Measurements from ENCODE around the gene CACHD1. TPM values are rescaled to one million over a fixed set of nuclear protein-coding genes. Genes with fewer than 3 reads are reported as not detected.

Gene CACHD1
- total RNA-seq, 1 donor: 3.8 TPM

DNA sequence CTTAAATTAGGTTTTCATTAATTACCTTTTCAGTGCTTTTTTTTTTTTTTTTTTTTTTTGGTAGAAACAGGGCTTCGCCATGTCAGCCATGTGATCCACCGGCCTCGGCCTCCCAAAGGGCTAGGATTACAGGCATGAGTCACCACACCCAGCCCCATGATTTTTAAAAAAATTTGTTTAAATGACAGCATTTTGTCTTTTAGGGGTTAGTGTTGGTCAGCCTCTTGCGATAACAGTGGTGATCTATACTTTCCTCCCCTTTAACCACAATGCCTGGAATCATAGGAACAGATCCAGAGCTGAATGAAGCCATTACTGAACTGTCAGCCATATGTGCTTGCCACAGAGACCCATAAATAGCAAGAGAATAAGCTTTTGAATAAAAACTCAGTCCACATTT, 73.9 kb downstream of the CACHD1 start:
- no peak for DNase-seq (ENCODE audit: low read depth in 2 of 3, low spot score in 2 of 3)

DNA sequence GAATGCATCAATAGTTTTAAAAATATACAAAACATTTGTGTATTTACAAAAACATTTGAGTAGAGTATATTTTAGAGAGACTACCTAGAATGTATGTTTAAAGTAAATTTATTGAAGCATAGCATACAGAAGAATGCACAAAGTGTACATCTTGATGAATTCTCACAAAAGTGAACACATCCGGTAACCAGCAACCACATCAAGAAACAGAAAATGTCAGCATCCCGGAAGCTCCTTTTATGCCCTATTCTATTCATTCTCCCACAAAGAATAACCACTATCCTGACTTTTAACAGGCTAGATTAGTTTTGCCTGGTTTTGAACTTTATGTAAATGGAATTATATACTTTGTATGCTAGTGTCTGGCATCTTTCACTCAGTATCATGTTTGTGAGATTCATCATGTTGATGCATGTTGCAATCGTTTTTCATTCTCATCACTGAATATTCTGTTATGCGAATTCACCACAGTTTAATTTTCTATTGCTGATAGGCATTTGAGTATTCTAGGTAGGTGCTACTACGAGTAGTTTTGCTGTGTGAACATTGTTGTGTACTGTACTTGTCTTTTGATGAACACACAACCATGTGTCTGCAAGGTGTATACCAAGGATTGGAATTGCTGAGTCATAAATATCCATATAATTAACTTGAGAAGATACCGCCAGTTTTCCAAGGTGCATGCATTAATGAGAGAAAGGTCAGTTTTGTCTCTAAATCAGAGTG, 75.4 kb downstream of the CACHD1 start:
- no peak for DNase-seq (ENCODE audit: low read depth in 2 of 3, low spot score in 2 of 3)

GRCh38 chr1:64546013-64546412, 76.1 kb downstream of the CACHD1 start:
- no peak for DNase-seq (ENCODE audit: low read depth in 2 of 3, low spot score in 2 of 3)

GRCh38 chr1:64549464-64550239, 79.7 kb downstream of the CACHD1 start:
- no peak for DNase-seq (ENCODE audit: low read depth in 2 of 3, low spot score in 2 of 3)

DNA sequence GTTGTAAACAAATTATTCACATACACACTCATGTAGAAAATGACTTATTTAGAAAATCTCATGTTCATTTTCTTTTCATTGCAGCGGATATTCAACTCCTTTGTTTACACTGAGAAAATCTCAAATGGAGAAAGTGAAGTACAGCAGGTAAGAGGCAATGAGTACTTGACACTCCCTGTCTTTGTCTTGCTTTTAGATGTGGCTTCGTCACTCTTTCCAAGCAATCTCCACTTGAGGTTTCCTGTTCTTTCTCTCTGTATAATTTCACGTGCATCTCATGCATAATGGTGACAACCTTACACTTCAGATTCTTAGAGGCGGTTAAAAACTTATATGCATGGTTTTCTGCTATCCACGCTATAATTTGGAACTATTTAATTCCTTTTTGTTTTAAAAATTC, 80.6 kb downstream of the CACHD1 start:
- no peak for DNase-seq (ENCODE audit: low read depth in 2 of 3, low spot score in 2 of 3)

DNA sequence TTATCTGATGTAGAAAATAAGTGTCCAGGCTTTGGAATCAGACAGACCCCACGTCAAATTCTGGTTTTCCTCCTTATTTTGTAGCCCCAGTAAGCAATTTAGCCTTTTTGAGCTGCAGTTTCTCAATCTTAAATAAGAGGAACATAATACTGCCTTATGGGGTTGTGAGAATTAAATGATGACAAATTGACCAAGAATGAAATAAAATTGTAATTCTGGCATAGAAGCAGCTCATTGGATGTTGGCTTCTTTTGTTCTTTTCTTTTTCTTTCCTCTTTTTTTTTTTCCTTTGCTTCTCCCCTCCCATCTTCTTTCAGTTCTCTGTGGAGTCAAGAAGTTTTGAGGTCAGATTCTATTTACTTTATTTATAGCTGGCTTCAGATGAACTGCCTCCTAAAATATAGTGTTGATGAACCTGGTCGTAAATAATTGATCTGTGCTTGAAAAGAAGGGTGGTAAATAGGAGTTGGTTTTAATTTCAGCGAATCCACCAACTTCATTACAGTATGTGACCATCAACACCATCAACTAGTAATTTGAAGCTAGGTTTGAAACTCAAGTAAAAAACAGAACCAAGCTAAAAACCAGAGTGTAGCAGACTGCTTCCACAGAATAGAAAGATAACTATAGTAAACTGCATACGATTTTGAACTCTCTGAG, 81.1 kb downstream of the CACHD1 start:
- no peak for DNase-seq (ENCODE audit: low read depth in 2 of 3, low spot score in 2 of 3)

DNA sequence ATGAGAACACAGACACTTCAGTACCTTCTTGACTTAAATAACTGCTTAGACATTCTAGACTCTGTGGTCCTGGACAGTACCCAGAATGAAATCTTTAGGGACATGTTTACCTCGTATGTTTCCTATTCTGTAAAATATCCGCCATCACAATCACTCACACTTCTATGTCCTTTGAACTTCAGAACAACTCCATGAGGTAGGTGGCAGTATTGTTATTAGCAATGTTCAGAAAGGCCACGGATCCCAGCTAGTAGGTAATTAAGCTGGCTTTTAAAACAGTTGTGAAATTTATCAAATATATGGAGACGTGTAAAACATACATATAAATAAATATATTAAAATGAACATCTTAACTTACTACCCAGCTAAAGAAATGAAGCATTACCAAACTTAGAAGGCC, 83.4 kb downstream of the CACHD1 start:
- no peak for DNase-seq (ENCODE audit: low read depth in 2 of 3, low spot score in 2 of 3)

DNA sequence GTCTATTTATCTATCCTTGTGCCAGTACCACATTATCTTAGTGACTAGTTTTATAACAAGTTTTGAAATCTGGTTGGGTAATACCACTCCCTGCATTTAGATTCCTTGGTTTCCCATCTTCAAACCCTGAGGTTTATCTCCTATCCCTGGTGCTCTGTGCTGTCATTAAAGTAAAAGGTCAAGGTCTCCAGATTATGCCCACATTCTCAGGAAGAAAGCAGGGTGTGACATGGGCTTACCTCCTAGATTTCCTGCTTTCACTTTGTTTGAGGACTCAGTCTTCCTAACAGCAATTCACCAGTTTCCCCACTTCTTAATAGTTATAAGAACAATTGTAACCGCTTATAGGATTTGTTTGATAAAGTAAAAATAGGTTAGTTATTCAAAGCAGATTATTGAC, 86.0 kb downstream of the CACHD1 start:
- no peak for DNase-seq (ENCODE audit: low read depth in 2 of 3, low spot score in 2 of 3)

DNA sequence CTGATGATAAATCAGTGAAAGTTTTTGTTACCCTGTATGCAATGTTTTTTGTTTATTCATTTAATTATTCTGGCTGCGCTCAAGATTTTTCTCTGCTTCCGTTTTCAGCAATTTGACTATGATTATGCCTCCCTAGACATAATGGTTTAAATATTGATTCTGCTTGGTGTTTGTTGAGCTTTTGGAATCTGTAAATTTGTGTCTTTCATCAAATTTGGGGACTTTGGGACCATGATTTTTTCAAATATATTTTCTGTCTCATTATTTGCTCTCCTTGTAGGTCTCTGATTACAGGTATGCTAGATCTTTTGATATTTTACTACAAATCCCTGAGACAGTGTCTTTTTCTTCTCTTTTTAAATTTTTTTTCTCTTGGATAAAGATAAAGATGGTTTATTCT, 92.1 kb downstream of the CACHD1 start:
- DNase-seq (ENCODE audit: low read depth in 2 of 3, low spot score in 2 of 3): no peak

DNA sequence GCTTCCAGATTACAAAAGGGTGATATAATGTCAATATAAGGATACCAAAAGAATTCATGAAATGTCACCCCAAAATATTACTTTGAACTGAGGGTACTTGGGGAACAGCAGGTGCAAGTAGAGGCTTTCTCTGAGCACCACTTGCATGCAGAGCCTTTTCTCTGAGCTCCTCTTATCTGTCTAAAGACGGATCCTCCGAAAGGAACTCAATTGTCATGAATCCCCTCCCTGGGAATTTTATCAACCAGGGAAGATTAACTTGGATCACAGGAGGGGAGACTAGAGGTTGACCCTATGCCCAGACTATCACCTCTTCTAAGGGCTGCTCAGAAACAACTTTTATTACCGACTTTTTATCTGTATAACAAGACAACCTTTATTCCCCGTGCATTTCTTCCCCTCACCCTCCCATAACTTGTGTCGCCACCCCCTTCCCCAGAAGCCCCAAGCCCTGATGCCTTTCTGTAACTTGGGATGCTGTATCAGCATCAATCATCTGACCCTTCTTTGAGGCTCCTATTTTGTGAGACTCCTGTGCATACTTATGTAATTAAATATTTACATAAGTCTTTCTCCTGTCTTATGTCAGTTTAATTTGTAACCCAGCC, 94.1 kb downstream of the CACHD1 start:
- no peak for DNase-seq (ENCODE audit: low read depth in 2 of 3, low spot score in 2 of 3)

GRCh38 chr1:64564891-64565290, 95.0 kb downstream of the CACHD1 start:
- no peak for DNase-seq (ENCODE audit: low read depth in 2 of 3, low spot score in 2 of 3)

DNA sequence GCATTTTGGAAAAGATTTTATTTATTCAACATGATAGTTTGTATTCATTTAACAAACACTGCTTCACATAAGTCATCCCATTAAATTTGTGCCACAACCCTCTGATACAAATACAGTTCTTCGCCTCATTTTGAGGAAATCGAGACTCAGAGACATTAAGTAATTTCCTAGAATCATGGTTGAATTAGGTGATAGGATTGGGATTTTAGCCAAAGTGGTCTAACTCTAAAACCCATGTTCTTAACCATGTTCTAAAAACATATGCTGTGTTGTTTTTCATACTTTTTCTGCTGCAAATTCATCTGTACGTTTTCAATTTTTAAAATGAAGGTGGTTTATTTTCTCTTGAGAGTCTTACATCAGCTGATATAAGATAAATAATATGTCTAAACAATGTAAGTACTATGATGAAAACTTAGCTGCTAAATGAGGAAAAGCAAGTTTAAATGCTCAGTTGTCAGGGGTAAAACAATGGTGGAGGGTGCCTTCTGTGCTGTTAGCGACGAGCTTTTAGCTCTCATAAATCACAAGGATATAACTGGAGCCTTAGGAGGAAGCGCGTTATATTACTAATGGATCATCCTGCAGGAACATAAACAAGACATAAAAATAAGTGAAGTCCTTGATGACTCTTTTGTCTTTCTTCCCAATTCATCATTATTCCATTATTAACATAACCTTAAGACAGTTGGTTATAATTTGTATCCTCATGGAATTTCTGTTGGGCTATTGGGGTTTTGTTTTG, 97.7 kb downstream of the CACHD1 start:
- no peak for DNase-seq (ENCODE audit: low read depth in 2 of 3, low spot score in 2 of 3)

DNA sequence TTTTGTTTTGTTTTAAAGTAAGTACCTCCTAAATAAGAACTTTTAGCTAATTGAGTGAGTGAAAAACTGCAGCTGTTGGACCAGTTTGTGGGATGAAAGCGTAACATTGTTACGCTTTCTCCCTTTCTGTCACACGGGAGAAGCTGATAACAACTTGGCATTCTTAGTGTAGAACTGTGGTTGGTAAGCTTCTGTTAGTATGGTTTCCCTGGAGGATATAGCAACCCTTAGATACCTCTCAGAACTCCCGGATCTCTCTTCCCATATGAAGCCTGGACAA, 98.2 kb downstream of the CACHD1 start:
- no peak for DNase-seq (ENCODE audit: low read depth in 2 of 3, low spot score in 2 of 3)

DNA sequence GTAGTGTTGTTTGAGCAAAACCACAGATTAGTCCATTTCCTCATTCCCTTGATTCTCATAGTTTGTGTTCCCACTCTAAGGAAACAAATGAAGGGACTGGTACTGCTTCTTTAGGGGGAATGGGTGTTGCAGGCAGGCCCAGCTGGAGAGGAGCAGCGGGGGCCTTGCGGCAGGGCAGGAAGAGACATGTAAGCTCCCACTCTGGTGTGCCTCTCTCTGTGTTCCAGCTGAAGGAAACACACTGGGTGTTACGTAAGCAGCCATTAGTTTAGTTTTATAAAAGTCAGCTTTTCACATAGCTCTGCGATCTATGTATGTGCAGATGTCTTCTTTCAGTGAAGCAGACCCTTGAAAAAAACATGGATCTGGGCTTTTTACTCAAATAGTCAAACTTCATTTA, 99.5 kb downstream of the CACHD1 start:
- no peak for DNase-seq (ENCODE audit: low read depth in 2 of 3, low spot score in 2 of 3)

GRCh38 chr1:64570267-64570855, 100.4 kb downstream of the CACHD1 start:
- DNase-seq (ENCODE audit: low read depth in 2 of 3, low spot score in 2 of 3): no peak

GRCh38 chr1:64572222-64572900, 102.4 kb downstream of the CACHD1 start:
- no peak for DNase-seq (ENCODE audit: low read depth in 2 of 3, low spot score in 2 of 3)

- DNase-seq (ENCODE audit: low read depth in 2 of 3, low spot score in 2 of 3): no peak
Observed at GRCh38 chr1:64574301-64574700, 104.4 kb downstream of the CACHD1 start.

DNA sequence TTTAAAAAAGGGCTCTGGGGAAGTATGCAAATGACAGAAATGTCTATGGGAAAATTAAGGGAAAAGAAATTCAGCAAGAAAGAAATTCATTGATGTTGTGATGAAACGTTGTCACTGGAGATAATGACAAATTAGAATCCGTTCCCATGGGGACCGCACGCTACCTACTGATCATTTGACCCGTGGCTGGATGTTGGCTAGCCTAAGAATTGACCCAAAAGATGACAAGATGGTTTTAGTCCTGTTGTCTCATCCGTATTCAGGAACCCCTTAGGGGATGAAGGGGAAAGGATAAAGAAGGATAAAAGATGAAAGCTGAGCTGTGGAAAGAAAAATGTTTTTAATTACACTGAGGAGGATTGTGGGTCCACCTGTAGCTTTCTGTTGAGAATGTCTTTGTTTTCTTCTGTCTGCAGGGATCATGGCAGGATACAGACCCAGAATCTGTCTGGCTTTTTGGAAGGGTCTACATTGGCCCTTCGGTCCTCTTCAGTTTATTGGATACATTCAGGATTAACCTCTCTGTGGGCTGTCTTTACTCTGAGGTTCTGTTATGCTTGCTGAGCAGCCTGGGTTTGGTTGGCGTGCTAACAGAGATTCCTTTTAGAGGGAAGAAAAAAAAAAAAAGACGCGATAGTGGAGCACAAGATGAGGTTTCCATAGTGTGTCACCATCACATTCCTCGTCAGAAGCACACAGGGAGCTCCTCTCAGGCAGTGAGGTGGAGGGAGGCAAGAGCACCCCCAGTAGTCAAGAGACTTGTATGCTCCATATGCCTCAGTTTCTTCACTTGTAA, 106.2 kb downstream of the CACHD1 start:
- no peak for DNase-seq (ENCODE audit: low read depth in 2 of 3, low spot score in 2 of 3)

GRCh38 chr1:64578270-64578973, 108.5 kb downstream of the CACHD1 start:
- no peak for DNase-seq (ENCODE audit: low read depth in 2 of 3, low spot score in 2 of 3)

Data from hematopoietic multipotent progenitor cell (in vitro differentiated cells).